Measurements from ENCODE around the gene DPYSL5. TPM values are rescaled to one million over a fixed set of nuclear protein-coding genes. Genes with fewer than 3 reads are reported as not detected.

Gene DPYSL5
- total and polyA plus RNA-seq, 2 of the 13 experiments (the other 11 are each of a cell fraction or from before 2014, with no cell fraction given): 0.15 TPM; not detected in 1

DNA sequence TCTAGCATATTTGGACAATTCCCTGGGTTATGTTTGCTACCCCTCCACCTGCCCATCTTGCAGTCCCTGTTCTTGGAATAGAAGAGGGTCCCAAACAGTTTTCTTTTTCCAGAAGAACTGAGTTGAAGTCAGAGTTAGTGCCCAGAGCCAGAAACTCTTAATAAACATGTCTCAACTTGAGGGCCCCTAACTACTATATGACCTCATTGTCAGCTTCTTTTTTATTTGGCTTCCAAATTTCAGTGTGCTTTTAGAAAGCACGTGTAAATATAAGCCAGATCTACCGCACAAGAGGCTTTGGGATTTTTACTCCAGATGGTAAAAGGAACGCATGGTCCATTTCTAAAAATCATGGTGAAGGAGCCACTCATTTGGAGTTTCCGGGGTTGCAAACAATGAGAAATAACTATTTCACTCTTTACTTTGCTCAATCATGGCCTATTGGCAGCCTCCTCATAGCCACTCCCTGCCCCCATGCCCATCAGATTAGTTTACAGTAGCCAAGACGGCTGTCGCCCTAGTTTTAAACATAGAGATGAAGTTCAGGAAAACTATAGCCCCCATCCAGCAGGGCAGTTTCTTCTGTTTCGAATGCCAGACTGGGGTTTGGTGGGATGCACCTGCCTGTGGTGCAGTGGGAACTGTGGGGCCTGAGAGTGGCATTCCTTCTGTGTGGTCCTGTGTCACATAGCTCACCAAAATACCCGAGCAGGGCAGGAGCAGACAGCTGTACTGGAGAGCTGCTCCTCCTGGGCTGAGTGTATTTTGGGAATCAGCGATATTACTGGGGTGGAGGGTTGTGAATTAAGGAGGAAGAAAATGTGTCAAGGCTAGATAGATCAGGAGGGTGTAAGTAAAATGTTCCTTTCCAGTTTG, 124.2 kb downstream of the DPYSL5 start:
- ATAC-seq (no peak), DNase-seq (ENCODE audit: low spot score) (no peak), FAIRE-seq (no peak)
- H3K27ac ChIP-seq (ENCODE audit: extremely low read length, insufficient read depth, low read length): no peak overlapping the region
- no peak overlapping the region for H3K4me2 ChIP-seq (ENCODE audit: low read depth, low read length)
- no peaks in the 10 kb centered on the region for H3K9me3 ChIP-seq (ENCODE audit: low read length)
- no TSS peak for BruUV-seq (replicated peaks)
- intact Hi-C loops (cut with micrococcal nuclease; ENCODE audit: unreplicated experiment) (no loop called here), in situ Hi-C loops (cut with HindIII; ENCODE audit: extremely low pct_ligation_motif_present, low pct_unique_long_range_greater_than_20kb) (no loop called here)
- H3K4me1 ChIP-seq (ENCODE audit: insufficient read depth, low read length): peaks cover 13% of the 10 kb centered on the region
- no peak overlapping the region for H3K9ac ChIP-seq (ENCODE audit: insufficient read depth, low read depth, low read length)
- H3K4me3 ChIP-seq (replicated peaks in 1 of 3; ENCODE audit: insufficient read depth in 1 of 3, low read depth in 2 of 3, low read length in 3 of 3): no peak overlapping the region
- POLR2A ChIA-PET: no interaction called here
- TF ChIP-seq EHMT2 (IDR thresholded peaks at IDR 0.05; ENCODE audit: borderline replicate concordance, low read depth, low read length): no peak
- no peak for TF ChIP-seq ZNF510 (CRISPR knock-in tag; IDR thresholded peaks at IDR 0.05; ENCODE audit: low read depth)
- TF ChIP-seq PHF8 (CRISPR knock-in tag; IDR thresholded peaks at IDR 0.05): no peak
- TF ChIP-seq KLF13 (CRISPR knock-in tag; IDR thresholded peaks at IDR 0.05): no peak
- TF ChIP-seq, protein P1, sequence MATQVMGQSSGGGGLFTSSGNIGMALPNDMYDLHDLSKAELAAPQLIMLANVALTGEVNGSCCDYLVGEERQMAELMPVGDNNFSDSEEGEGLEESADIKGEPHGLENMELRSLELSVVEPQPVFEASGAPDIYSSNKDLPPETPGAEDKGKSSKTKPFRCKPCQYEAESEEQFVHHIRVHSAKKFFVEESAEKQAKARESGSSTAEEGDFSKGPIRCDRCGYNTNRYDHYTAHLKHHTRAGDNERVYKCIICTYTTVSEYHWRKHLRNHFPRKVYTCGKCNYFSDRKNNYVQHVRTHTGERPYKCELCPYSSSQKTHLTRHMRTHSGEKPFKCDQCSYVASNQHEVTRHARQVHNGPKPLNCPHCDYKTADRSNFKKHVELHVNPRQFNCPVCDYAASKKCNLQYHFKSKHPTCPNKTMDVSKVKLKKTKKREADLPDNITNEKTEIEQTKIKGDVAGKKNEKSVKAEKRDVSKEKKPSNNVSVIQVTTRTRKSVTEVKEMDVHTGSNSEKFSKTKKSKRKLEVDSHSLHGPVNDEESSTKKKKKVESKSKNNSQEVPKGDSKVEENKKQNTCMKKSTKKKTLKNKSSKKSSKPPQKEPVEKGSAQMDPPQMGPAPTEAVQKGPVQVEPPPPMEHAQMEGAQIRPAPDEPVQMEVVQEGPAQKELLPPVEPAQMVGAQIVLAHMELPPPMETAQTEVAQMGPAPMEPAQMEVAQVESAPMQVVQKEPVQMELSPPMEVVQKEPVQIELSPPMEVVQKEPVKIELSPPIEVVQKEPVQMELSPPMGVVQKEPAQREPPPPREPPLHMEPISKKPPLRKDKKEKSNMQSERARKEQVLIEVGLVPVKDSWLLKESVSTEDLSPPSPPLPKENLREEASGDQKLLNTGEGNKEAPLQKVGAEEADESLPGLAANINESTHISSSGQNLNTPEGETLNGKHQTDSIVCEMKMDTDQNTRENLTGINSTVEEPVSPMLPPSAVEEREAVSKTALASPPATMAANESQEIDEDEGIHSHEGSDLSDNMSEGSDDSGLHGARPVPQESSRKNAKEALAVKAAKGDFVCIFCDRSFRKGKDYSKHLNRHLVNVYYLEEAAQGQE (IDR thresholded peaks at IDR 0.05; ENCODE audit: borderline replicate concordance in 1 of 2, low read depth in 1 of 2, low read length in 2 of 2): no peak
- no peak for TF ChIP-seq MTA1 (CRISPR knock-in tag; IDR thresholded peaks at IDR 0.05; ENCODE audit: borderline replicate concordance)
- TF ChIP-seq YEATS2 (CRISPR knock-in tag; IDR thresholded peaks at IDR 0.05; ENCODE audit: borderline replicate concordance): no peak
- TF ChIP-seq USF2 (IDR thresholded peaks at IDR 0.05; ENCODE audit: low read depth, low read length): no peak
- no peak for TF ChIP-seq USF2 (CRISPR knock-in tag; IDR thresholded peaks at IDR 0.05; ENCODE audit: borderline replicate concordance)
- no peaks in the 10 kb centered on the region for H3K36me3 ChIP-seq (replicated peaks in 1 of 2; ENCODE audit: control insufficient read depth in 1 of 2, insufficient read depth in 2 of 2, low read length in 2 of 2)
- H2AFZ ChIP-seq (ENCODE audit: low read length): no peak overlapping the region
- H3K27me3 ChIP-seq (ENCODE audit: control insufficient read depth in 1 of 2, insufficient read depth in 2 of 2, low read length in 2 of 2): peaks cover 0 to 59% of the 10 kb centered on the region in 2 experiments; a peak in 4 of 5 replicates
- H3K79me2 ChIP-seq (ENCODE audit: insufficient read depth, low read length): no peaks in the 10 kb centered on the region
- no peaks in the 10 kb centered on the region for H4K20me1 ChIP-seq (ENCODE audit: insufficient read depth, low read length)
- CTCF ChIA-PET (ENCODE audit: low intra/inter-chr PET ratio, low total read pairs): no interaction called here
- 28% methylated on average over 9 of the region's 9 CpGs for WGBS (ENCODE audit: low lambda C conversion rate)

Measured in HepG2 (cell line).